GM10248 (cell line): ENCODE data around the gene B9D1.

Experiments
- CTCF ChIA-PET: fragments of 300-600 bp; sonication (Branson Sonifier 250); formaldehyde crosslinking; extraction: SDS; loops from one replicate; lab custom pipeline; 2021; ENCODE audit warnings: antibody characterized with exemption; lab: Yijun Ruan, JAX
- POLR2A ChIA-PET: fragments of 350-650 bp; sonication (Branson Sonifier 250); formaldehyde crosslinking; extraction: SDS; loops from one replicate; lab custom pipeline; 2020; ENCODE audit warnings: antibody characterized with exemption; lab: Yijun Ruan, JAX
- DNase-seq: peaks from one replicate; pipeline ENCODE4 v3.0.0; 2012; ENCODE audit errors: extremely low spot score
- TF ChIP-seq, protein P1 (sequence below): IDR thresholded peaks from 2 replicates; pipeline ENCODE4 v1.5.1; 2012; ENCODE audit warnings: mild to moderate bottlenecking, low read depth; ENCODE audit errors: extremely low read depth, missing control alignments, control extremely low read depth

The B9D1 gene

DNA sequence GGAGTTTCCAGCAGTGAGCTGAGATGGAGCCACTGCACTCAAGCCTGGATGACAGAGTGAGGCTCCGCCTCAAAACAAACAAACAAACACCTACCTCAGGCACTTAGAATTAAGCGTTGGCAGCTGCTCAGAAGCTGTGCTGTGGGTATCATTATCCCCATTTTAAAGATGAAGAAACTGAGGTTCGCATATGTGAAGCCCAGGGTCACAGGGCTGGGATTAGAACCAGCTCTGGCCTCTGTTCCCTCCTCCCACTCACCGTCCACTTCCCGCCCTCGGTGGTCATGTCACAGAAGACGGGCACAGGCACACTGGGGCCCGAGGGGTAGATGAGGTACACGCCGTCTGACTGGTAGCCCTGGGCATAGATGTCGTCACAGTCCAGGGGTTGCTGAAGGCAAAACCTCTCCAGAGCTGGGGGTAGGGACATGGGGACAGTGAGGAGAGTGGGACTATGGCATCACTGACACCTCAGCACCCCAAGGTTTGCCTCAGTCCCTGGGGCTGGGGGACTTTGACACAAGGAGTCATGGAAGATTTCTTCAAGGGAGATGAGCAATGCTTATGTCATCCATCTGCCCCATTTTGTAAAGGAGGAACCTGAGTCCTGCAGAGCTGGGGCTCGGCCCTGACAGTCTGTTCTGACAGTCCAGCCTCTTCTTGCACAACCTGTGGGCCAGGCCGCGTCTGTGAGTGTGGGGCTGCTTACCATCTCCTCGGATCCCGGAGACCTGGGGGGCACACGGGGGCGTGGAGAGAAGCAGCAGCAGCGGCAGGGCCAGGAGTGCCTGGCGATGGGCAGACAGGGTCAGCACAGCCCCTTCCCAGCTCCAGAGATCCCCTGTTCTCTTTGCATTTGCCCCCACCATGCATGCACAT is 23.8 kb upstream of the B9D1 start:
- TF ChIP-seq, protein P1, sequence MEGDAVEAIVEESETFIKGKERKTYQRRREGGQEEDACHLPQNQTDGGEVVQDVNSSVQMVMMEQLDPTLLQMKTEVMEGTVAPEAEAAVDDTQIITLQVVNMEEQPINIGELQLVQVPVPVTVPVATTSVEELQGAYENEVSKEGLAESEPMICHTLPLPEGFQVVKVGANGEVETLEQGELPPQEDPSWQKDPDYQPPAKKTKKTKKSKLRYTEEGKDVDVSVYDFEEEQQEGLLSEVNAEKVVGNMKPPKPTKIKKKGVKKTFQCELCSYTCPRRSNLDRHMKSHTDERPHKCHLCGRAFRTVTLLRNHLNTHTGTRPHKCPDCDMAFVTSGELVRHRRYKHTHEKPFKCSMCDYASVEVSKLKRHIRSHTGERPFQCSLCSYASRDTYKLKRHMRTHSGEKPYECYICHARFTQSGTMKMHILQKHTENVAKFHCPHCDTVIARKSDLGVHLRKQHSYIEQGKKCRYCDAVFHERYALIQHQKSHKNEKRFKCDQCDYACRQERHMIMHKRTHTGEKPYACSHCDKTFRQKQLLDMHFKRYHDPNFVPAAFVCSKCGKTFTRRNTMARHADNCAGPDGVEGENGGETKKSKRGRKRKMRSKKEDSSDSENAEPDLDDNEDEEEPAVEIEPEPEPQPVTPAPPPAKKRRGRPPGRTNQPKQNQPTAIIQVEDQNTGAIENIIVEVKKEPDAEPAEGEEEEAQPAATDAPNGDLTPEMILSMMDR, result no peak
- CTCF ChIA-PET, result interaction anchor here (1.3 to 1.9 kb wide), 3 partner anchors 21 to 24 kb away, joined by 4 to 7 read pairs (median 4); partner anchors contain the start of gene B9D1
- no peak for DNase-seq

DNA sequence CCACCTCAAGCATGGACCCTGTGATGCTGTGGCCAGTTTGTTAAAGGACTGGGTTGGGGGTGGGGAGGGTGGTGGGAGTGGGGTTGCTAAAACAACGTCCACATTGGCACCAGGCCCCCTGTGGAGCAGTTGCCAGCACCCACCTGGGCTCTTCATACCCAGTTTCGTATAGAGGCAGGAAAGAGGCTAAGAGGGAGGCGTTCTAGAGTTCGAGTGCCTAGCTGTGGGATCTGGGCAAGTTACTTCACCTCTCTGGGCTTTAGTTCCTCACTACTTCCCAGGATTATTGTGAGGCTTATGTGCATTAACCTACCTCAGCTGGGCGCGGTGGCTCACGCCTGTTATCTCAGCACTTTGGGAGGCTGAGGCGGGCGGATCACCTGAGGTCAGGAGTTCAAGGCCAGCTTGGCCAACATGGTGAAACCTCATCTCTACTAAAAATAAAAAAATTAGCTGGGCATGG is 23.0 kb upstream of the B9D1 start:
- ChIA-PET POLR2A (no interaction called here), CTCF (interaction anchor here (1.6 to 1.9 kb wide), 2 partner anchors 20 to 23 kb away, joined by 4 to 7 read pairs; partner anchors contain the start of gene B9D1)
- DNase-seq, result no peak

More for the DNA sequence above, 23.8 kb upstream of the B9D1 start:
- POLR2A ChIA-PET, result no interaction called here

DNA sequence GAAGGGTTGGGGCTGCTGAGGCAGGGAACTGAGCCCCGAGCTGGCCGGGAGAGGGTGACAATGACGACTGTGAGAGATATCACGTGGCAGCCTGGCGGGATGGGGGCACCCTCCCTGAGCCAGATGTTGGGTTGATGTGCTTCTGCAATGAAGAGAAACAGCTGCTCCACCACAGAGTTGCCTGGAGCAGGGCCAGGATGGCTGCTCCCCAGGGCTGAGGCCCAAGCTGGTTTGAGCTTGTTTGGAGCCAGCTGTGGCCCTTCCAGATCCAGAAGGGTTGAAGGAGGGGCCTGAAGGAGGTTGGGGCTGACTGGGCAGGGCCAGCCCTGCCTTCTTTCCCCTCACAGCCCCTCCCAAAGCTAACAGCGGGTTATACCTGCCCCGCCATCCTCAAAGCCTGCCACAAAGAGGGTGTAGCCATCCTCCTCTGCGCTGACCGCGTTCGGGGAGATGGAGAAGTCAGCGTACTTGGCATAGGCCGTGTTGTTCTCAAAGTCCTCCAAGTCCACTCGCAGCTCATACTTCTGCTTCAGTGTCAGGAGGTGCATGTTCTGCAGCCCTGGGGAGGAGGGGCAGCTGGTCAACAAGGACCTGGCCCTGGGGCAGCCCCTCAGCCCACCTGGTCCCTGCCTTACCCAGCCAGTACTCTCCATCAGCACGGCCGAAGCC is 22.3 kb upstream of the B9D1 start:
- TF ChIP-seq, protein P1, result no peak
- DNase-seq, result no peak
- ChIA-PET CTCF (interaction anchor here (1.2 to 1.9 kb wide), 3 partner anchors 20 to 62 kb away, joined by 3 to 7 read pairs (median 4); partner anchors contain the start of gene B9D1), POLR2A (no interaction called here)

More for the DNA sequence above, 23.0 kb upstream of the B9D1 start:
- TF ChIP-seq, protein P1, result no peak

DNA sequence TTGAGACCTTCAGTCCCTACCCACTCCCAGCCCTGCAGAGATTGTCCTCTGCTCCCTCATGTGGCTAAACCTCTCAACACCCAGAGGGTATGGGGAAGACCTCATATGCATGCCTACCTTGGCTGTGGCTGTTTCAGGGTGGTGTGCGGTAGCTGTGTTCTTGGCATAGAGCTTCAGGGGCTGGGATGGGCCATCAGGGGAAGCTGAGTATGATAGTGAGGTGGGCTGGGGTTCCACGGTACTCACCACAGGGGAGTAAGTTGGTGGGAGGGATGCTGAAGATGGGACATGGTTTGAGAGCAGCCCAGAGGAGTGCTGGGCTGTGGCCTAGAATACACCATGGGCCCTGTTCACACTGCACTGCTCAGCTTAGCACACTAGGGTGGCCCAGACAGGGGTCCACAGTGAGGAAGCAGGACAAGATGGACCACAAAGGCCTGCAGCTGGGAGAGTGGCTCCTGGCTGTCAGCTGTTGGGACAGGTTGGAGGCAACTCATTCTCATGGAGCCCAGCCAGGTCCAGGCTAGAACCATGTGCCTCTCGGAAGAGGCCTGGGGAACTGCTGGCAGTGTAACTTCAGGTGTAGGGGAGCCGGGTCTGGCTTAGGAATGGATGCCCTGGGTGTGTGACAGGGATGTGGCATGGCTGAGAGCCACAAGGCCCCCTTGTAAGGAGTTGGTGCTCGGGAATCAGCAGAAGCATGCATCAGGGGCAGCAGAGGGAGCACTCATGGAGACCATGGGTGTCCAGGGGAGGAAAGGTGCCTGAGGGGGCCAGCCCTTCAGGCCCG is 21.4 kb upstream of the B9D1 start:
- TF ChIP-seq, protein P1, result no peak
- ChIA-PET CTCF (interaction anchor here (0.8 to 1.2 kb wide), 2 partner anchors 21 to 63 kb away, joined by 3 to 4 read pairs; partner anchors contain the start of gene B9D1), POLR2A (no interaction called here)
- DNase-seq, result no peak

DNA sequence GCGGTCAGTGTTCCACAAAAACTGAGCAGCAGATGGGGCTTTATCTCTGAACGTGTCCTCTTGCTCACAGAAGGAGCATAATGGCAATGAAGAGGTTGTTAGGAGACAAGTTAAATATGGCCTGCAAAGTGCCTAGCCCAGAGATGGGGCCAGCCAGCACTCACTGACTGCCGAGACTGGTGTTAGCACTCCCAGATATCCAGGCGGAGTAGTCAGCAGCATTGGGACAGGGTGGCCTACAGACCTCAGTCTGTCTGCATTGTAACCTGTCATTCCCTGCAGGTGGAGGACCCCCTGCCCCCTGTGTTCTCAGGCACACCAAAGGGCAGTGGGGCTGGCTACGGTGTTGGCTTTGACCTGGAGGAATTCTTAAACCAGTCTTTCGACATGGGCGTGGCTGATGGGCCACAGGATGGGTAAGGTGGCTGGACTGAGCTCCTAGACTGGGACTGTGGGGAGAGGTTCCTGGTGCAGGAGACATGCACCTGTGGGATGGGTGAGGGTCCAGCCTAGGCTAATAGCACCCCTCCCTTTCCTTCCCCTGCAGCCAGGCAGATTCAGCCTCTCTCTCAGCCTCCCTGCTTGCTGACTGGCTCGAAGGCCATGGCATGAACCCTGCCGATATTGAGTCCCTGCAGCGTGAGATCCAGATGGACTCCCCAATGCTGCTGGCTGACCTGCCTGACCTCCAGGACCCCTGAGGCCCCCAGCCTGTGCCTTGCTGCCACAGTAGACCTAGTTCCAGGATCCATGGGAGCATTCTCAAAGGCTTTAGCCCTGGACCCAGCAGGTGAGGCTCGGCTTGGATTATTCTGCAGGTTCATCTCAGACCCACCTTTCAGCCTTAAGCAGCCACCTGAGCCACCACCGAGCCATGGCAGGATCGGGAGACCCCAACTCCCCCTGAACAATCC is 20.3 kb upstream of the B9D1 start:
- DNase-seq, result no peak
- TF ChIP-seq, protein P1, result no peak
- CTCF ChIA-PET, result interaction anchor here (0.8 kb wide), 1 partner anchor 20 kb away, joined by 4 read pairs; the partner anchor contains the start of gene B9D1
- POLR2A ChIA-PET, result no interaction called here
